SJCRH30 (cell line): Measurements from ENCODE around the gene CDC73. TPM values are rescaled to one million over a fixed set of nuclear protein-coding genes. Genes with fewer than 3 reads are reported as not detected.
A peak's percentile ranks its signal among the peaks of the same experiment; 100 is the strongest.
"Not testable (repeated sequence)": the region's sequence is repeated elsewhere in the genome, so short reads cannot be mapped to it uniquely, and the experiment has no call there.

Experiments
- DNase-seq, 2 experiments: peaks; one replicate each; pipeline ENCODE4 v3.0.0-alpha.2; 2015 to 2020
- H3K27ac ChIP-seq: fragments of 250-450 bp; sonication (Bioruptor Pico); 2 replicates; pipeline ENCODE4 v1.5.1; 2020; ENCODE audit warnings: mild to moderate bottlenecking, moderate library complexity
- H3K27me3 ChIP-seq: fragments of 250-450 bp; sonication (Bioruptor Pico); 2 replicates; pipeline ENCODE4 v1.5.1; 2020; ENCODE audit warnings: mild to moderate bottlenecking, moderate library complexity
- H3K36me3 ChIP-seq: fragments of 250-450 bp; sonication (Bioruptor Pico); 2 replicates; pipeline ENCODE4 v1.5.1; 2020; ENCODE audit warnings: mild to moderate bottlenecking, moderate library complexity
- H3K4me1 ChIP-seq: fragments of 250-450 bp; sonication (Bioruptor Pico); 2 replicates; pipeline ENCODE4 v1.5.1; 2020; ENCODE audit warnings: mild to moderate bottlenecking, moderate library complexity
- H3K4me3 ChIP-seq: fragments of 250-450 bp; sonication (Bioruptor Pico); 2 replicates; pipeline ENCODE4 v1.5.1; 2020; ENCODE audit warnings: mild to moderate bottlenecking, moderate library complexity
- H3K9me3 ChIP-seq: fragments of 250-450 bp; sonication (Bioruptor Pico); replicated peaks from 2 replicates; pipeline ENCODE4 v1.5.1; 2020; ENCODE audit warnings: mild to moderate bottlenecking, moderate library complexity
- total RNA-seq: library from RNA; depleted of rRNA; stranded (reverse); fragments of >200 nt; shearing (Covaris generic); gene quantifications from 2 replicates; pipeline ENCODE4 v1.2.3, GENCODE V29; 2014

Gene CDC73
- total RNA-seq, 1 experiment from 2014 or later: 15.8 TPM

DNA sequence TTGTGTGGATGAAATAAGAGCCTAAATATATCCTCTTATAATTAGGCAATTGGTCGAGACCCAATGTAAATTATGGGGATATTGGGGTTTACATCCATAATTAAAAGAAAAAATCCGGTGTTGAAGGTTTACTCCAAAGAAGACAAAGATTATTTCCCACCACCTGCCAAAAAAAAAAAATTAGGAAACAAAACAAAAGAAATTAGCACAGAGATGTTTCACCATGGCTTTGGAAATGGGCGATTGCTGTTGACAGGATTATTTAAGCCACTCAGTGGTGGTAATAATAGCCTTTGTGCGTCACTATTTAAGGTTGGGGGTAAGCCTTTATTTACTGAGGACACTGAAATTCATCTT, 16.0 kb upstream of the CDC73 start:
- no peaks in the 10 kb centered on the region for H3K9me3 ChIP-seq
- no peak for DNase-seq
- H3K4me1 ChIP-seq: peaks cover 4% of the 10 kb centered on the region; the same call in 1 of the 2 replicates

DNA sequence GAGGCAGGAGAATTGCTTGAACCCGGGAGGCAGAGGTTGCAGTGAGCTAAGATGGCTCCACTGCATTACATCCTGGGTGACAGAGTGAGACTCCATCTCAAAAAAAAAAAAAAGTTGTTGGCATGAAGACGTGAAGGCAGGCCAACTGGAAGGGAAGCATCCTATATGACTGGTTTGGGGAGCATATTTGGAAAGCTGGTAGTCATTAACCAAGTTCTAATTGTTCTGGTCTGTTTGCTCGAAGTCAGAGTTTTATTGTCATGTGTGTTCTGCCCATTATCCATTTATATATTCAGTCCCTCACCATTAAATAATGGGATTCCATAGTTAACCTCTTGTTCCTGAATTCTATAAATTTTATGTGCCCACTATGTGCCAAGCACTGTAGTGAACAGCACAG, 13.4 kb upstream of the CDC73 start:
- no peaks in the 10 kb centered on the region for H3K27me3 ChIP-seq
- DNase-seq: no peak
- no peak overlapping the region for H3K4me3 ChIP-seq
- H3K27ac ChIP-seq: no peak overlapping the region
- H3K36me3 ChIP-seq: no peaks in the 10 kb centered on the region
- H3K9me3 ChIP-seq: no peaks in the 10 kb centered on the region
- H3K4me1 ChIP-seq: no peaks in the 10 kb centered on the region

More for the DNA sequence above, 16.0 kb upstream of the CDC73 start:
- Histone ChIP-seq H3K27me3 (no peaks in the 10 kb centered on the region), H3K36me3 (peaks cover 2% of the 10 kb centered on the region; the same call in 1 of the 2 replicates), H3K27ac (peak overlapping the region; percentile 81), H3K4me3 (peak overlapping the region; percentile 91)

GRCh38 chr1:193109619-193110018, 12.2 kb upstream of the CDC73 start:
- H3K4me3 ChIP-seq: no peak overlapping the region
- no peaks in the 10 kb centered on the region for H3K9me3 ChIP-seq
- no peak for DNase-seq
- H3K36me3 ChIP-seq: no peaks in the 10 kb centered on the region
- no peak overlapping the region for H3K27ac ChIP-seq
- H3K4me1 ChIP-seq: no peaks in the 10 kb centered on the region
- no peaks in the 10 kb centered on the region for H3K27me3 ChIP-seq

DNA sequence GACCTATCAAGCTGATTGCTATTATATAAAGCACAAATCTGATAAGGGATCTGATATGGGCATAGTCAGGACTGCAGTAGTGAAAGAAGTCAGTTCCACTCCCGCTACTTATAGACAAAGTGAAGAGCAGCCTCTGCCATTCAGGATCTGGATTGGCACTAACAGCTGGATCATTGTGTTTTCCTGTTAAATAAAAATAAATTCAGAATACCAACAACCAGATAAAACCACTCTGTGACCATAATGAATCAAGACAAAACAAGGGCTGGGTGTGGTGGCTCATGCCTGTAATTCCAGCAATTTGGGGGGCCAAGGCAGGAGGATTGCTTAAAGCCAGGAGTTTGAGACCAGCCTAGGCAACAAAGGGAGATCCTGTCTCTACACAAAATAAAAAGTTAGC, 11.6 kb upstream of the CDC73 start:
- H3K27ac ChIP-seq: no peak overlapping the region
- no peak overlapping the region for H3K4me3 ChIP-seq
- no peaks in the 10 kb centered on the region for H3K36me3 ChIP-seq
- no peaks in the 10 kb centered on the region for H3K27me3 ChIP-seq
- no peaks in the 10 kb centered on the region for H3K4me1 ChIP-seq
- no peak for DNase-seq
- H3K9me3 ChIP-seq: no peaks in the 10 kb centered on the region

GRCh38 chr1:193110864-193111263, 11.0 kb upstream of the CDC73 start:
- DNase-seq: no peak
- Histone ChIP-seq H3K4me3 (no peak overlapping the region), H3K36me3 (no peaks in the 10 kb centered on the region), H3K27ac (no peak overlapping the region), H3K27me3 (no peaks in the 10 kb centered on the region), H3K9me3 (no peaks in the 10 kb centered on the region), H3K4me1 (0 out of 2 replicates have a peak, but pooled peaks cover 4% of the 10 kb centered on the region)

DNA sequence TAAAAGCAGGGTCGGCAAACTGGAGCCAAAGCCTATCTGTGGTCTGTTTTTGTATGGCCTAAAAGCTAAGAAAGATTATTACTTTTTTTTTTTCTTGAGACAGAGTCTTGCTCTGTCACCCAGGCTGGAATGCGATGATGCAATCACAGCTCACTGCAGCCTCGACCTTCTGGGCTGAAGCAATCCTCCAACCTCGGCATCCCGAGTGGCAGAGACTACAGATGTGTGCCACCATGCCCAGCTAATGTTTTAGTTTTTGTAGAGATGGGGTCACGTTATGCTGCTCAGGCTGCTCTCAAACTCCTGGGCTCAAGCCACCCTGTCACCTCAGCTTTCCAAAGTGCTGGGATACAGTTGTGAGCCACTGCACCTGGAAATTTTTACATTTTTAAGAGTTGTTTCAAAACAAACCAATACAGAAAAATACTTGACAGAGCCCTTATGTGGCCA, 10.2 kb upstream of the CDC73 start:
- no peaks in the 10 kb centered on the region for H3K36me3 ChIP-seq
- 0 out of 2 replicates have a peak, but pooled peaks cover 4% of the 10 kb centered on the region for H3K4me1 ChIP-seq
- no peaks in the 10 kb centered on the region for H3K9me3 ChIP-seq
- H3K27ac ChIP-seq: no peak overlapping the region
- H3K27me3 ChIP-seq: no peaks in the 10 kb centered on the region
- no peak overlapping the region for H3K4me3 ChIP-seq
- peak; percentile 15 to 17 for DNase-seq

DNA sequence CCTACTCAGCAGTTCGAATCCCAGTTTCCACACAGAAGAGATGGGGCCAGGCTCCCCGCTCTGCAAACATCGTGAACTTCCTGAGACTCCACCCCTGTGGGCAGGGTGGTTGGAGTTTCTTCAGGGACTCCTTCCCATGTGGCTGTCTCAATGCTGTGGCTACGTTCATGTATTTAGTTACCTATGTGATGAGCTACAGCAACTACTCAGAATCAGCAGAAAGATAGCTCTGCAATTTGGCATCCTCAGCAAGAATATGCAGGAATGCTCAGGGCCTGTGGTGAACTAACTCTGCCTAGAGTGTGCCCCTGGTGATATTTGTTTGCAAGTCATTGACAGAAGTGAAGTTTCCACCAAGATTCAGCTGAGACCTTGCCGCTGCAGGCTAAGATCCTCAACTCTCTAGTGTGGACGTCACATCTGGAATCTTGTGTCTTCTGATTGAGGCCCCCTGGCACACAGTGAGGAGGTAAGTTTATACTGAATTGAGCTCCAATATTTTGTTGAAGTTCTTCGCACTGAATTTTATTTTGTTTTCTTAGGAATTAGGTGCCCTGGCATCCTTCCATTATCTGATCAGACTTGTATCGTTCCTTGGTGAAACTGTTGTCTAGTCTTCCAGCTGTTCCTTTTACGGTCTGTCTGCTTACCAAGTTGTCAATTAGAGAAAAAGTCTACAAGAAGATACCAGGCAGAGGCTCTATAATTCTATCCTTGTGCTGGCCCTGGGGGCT, 8.4 kb upstream of the CDC73 start:
- no peak for DNase-seq
- 0 out of 2 replicates have a peak, but pooled peaks cover 4% of the 10 kb centered on the region for H3K4me1 ChIP-seq
- H3K4me3 ChIP-seq: no peak overlapping the region
- H3K27me3 ChIP-seq: no peaks in the 10 kb centered on the region
- no peaks in the 10 kb centered on the region for H3K36me3 ChIP-seq
- H3K27ac ChIP-seq: no peak overlapping the region
- no peaks in the 10 kb centered on the region for H3K9me3 ChIP-seq

DNA sequence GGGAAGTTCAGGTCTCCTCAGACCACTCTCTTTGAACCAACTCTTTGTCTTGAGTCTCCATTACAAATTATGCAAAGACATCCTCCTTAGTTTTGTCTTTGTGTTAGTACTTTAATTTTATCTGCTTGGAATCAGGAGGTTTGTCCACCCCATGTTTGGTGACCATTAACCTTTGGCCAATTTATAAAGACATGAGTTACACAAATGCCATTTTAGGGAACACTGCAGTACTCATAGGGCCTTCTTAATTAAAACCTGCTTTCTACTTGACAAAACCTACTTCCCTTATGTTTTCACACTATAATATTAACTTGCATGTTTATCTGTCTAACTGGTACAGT, 7.9 kb upstream of the CDC73 start:
- no peak overlapping the region for H3K4me3 ChIP-seq
- no peaks in the 10 kb centered on the region for H3K27me3 ChIP-seq
- DNase-seq: no peak
- H3K4me1 ChIP-seq: 0 out of 2 replicates have a peak, but pooled peaks cover 4% of the 10 kb centered on the region
- no peak overlapping the region for H3K27ac ChIP-seq
- H3K36me3 ChIP-seq: no peaks in the 10 kb centered on the region
- H3K9me3 ChIP-seq: no peaks in the 10 kb centered on the region

DNA sequence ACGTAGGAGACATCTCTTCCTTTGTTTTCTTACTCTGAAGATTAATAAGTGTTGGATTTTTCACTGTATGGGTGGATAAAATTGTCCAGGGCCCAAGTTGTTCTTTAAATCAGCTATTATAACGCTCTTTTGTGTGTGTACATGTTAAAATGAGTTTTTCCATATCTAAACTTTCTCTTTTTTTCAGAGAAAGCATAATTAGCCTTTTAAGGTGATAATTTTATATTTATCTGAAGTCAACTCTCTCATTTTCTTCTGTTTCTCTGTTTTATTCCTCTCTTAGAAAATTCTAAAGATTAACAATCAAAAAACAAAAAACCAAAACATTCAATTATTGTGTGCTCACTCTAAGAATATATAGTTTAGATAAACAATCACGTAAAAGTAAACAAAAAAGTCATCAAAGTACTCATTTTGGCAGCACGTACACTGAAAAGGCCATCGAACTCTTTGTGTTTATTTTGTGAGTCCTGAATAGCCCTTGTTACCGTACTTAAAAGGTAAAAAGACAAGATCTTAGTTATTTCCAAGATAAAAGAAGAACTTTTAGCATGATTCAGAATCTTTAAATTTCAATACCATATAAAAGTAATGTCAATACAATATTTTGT, 7.2 kb upstream of the CDC73 start:
- Histone ChIP-seq H3K4me3 (no peak overlapping the region), H3K9me3 (no peaks in the 10 kb centered on the region), H3K27me3 (no peaks in the 10 kb centered on the region), H3K27ac (no peak overlapping the region), H3K36me3 (no peaks in the 10 kb centered on the region), H3K4me1 (0 out of 2 replicates have a peak, but pooled peaks cover 4% of the 10 kb centered on the region)
- no peak for DNase-seq

- Histone ChIP-seq H3K27ac (peak overlapping the region; percentile 12; the same call in 1 of the 2 replicates), H3K4me1 (0 out of 2 replicates have a peak, but pooled peaks cover 4% of the 10 kb centered on the region), H3K27me3 (no peaks in the 10 kb centered on the region), H3K9me3 (no peaks in the 10 kb centered on the region), H3K36me3 (no peaks in the 10 kb centered on the region), H3K4me3 (no peak overlapping the region)
- peak; percentile 45 to 58 for DNase-seq
Measured at GRCh38 chr1:193115629-193116227, 6.1 kb upstream of the CDC73 start.

DNA sequence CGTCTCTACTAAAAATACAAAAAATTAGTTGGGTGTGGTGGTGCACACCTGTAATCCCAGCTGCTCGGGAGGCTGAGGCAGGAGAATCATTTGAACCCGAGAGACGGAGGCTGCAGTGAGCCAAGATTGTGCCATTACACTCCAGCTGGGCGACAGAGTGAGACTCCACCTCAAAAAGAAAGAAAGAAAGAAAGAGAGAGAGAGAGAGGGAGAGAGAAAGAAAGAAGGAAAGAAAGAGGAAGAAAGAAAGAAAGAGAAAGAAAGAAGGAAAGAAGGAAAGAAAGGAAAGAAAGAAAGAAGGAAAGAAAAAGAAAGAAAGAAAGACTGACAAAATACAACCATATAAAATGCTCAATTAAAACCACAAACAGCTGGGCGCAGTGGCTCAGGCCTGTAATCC, 4.7 kb upstream of the CDC73 start:
- not testable (repeated sequence) for DNase-seq, H3K4me1 ChIP-seq

GRCh38 chr1:193118194-193118593, 3.6 kb upstream of the CDC73 start:
- Histone ChIP-seq H3K27me3 (no peaks in the 10 kb centered on the region), H3K9me3 (no peaks in the 10 kb centered on the region)

More for the DNA sequence above, 4.7 kb upstream of the CDC73 start:
- not testable (repeated sequence) for H3K4me3 ChIP-seq, H3K36me3 ChIP-seq, H3K9me3 ChIP-seq, H3K27me3 ChIP-seq, H3K27ac ChIP-seq

DNA sequence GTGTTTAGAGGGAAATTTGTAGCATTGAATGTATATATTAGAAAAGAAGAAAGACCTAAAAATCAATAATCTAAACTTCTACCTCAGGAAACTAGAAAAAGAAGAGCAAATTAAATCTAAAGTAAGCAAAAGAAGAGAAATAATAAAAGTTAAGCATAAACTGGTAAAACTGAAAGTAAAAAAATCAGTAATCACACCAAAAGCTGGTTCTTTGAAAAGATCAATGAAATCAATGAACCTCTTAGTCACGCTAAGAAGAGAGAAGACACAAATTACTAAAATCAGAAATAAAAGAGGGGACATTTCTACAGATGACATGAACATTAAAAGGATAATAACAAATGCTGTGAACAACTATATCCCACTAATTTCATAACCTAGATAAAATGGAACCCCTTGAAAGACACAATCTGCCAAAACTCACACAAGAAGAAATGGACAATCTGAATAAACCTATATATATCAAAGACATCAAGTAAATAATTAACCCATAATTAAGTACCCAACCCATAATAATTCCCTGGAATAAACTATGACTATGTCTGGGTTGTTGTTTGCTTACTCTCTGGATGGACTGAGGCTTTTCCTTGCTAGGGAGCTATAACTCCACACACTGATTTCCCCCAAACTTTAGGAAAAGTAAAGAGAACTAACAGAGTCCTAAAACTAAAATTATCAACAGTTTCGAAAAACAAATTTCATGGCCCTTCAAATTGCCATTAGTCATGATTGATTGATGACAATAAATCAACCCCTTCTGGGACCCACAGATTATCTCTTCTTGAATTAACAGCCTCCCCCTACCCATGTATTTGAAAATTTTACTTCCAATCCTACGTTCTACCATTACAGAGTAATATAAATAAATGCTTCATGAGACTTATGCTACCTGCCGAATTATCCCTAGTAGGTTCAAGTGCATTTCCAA, 2.8 kb upstream of the CDC73 start:
- Histone ChIP-seq H3K27ac (no peak overlapping the region), H3K27me3 (no peaks in the 10 kb centered on the region), H3K4me1 (0 out of 2 replicates have a peak, but pooled peaks cover 4% of the 10 kb centered on the region), H3K9me3 (no peaks in the 10 kb centered on the region), H3K36me3 (no peaks in the 10 kb centered on the region), H3K4me3 (no peak overlapping the region)
- no peak for DNase-seq

More at GRCh38 chr1:193118194-193118593, 3.6 kb upstream of the CDC73 start:
- Histone ChIP-seq H3K4me1 (0 out of 2 replicates have a peak, but pooled peaks cover 4% of the 10 kb centered on the region), H3K4me3 (no peak overlapping the region), H3K27ac (no peak overlapping the region), H3K36me3 (no peaks in the 10 kb centered on the region)
- no peak for DNase-seq

GRCh38 chr1:193120604-193121166, 1.1 kb upstream of the CDC73 start:
- Histone ChIP-seq H3K9me3 (no peaks in the 10 kb centered on the region), H3K4me3 (no peak overlapping the region; the same call in 1 of the 2 replicates), H3K27me3 (no peaks in the 10 kb centered on the region), H3K27ac (no peak overlapping the region), H3K4me1 (no peaks in the 10 kb centered on the region), H3K36me3 (no peaks in the 10 kb centered on the region)
- DNase-seq: no peak
